Measurements from ENCODE around the gene PDE6C.

GRCh38 chr10:93702210-93703001, 90.1 kb downstream of the PDE6C start, which contains the start of gene FRA10AC1:
- TF ChIP-seq CTCF (optimal IDR thresholded peaks at IDR 0.05 in 1 of 3, IDR thresholded peaks at IDR 0.05 in 1 of 3, conservative IDR thresholded peaks at IDR 0.05 in 1 of 3; ENCODE audit: extremely low read depth in 1 of 3, insufficient read depth in 2 of 3, low read length in 3 of 3): peak; percentile 29 to 61 (median 52)
- no peak for TF ChIP-seq EZH2 (IDR thresholded peaks at IDR 0.05; ENCODE audit: low read length)
